ENCODE results near the gene TMEM116.
"Not testable (repeated sequence)": the region's sequence is repeated elsewhere in the genome, so short reads cannot be mapped to it uniquely, and the experiment has no call there.

Gene TMEM116

DNA sequence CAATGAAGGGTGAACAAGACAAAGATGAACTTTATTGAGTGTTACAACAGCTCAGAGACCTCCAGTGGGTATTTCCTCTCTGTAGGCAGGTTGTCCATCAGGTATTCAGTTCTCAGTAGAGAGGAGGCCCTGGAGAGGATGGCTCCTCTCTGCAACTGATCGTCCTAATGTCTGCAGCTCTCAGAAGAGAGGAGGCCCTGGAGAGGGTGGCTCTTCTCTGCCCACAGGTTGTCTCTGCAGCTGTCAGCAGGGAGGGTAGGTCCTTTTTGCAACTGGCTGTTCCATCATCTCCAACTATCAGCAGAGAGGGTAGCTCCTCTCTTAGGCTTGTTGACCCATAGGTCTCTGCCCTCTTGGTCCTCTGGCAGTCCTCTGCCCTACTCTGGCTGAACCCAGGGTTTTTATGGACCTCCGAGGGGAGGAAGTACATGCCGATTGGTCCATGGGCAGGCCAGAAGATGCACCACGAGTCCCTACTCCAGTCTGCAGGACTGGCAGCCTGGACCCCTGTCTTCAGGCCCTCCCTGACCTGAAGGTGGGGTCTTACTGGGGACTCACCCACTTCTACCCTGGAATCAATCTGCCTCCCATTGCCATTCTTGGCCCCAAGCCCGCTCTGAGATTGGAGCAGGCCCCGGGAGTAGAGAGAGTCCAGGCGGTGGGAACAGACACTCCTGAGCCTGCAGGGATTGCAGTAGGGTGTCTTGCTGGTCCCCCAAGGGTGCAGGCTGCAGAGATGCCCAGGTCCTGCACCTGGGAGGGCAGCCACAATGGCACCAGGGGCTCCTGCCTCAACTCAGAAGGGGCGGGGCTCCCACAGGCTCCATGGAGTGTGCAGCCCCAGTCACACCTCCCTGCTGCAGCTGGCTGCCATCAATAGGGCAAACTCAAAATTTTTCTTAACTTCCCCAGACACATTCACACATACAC, 2.3 kb downstream of the TMEM116 start:
- no peak overlapping the region for H3K27ac ChIP-seq

DNA sequence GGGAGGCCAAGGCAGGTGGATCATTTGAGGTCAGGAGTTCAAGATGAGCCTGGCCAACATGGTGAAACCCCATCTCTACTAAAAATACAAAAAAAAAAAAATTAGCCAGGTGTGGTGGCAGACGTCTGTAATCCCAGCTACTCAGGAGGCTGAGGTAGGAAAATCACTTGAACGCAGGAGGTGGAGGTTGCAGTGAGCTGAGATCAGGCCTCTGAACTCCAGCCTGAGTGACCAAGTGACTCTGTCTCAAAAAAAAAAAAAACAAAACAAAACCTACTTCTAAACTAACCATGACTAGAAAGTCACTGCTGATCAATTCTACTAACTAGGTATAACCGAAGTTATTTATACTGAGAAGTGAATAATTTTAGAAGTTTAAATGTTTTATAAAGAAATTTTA, 3.4 kb downstream of the TMEM116 start:
- DNase-seq (ENCODE audit: low read depth, low spot score); H3K27ac ChIP-seq: not testable (repeated sequence)

More for the DNA sequence above, 2.3 kb downstream of the TMEM116 start:
- no peak for DNase-seq (ENCODE audit: low read depth, low spot score)

DNA sequence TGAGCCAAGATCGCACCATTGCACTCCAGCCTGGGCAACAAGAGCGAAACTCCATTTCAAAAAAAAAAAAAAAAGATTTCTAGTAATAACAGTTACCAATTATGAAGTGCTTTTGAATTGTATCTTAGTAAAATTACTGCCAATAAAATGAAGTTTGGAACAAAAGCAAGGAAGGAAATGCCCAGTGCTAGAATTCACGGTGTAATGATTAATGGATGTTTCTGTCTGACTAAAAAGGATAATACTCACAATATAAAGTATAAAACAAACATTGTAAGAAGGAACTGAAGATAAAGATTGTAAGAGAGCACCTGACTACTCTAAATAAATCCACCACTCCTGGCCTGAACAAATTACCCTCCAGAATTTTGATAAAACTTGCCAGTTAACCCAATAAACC, 4.0 kb downstream of the TMEM116 start:
- no peak for DNase-seq (ENCODE audit: low read depth, low spot score)
- no peak overlapping the region for H3K27ac ChIP-seq

- H3K27ac ChIP-seq: no peak overlapping the region
- no peak for DNase-seq (ENCODE audit: low read depth, low spot score)
Observed at GRCh38 chr12:112007945-112008344, 5.0 kb downstream of the TMEM116 start.

GRCh38 chr12:112005419-112006395, 7.3 kb downstream of the TMEM116 start:
- no peak for DNase-seq (ENCODE audit: low read depth, low spot score)
- no peak overlapping the region for H3K27ac ChIP-seq

DNA sequence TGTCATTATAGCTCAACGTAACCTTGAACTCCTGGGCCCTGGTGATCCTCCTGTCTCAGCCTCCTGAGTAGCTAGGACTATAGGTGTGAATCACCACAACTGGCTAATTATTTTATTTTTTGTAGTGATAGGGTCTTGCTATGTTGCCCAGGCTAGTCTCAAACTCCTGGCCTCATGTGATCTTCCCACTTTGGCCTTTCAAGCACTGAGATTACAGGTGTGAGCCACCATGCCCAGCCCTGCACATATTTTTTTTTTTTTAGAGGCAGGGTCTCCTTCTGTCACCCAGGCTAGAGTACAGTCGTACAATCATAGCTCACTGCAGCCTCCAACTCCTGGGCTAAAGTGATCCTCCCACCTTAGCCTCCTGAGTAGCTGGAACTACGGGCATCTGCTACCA, 8.9 kb downstream of the TMEM116 start:
- no peak for DNase-seq (ENCODE audit: low read depth, low spot score)
- H3K27ac ChIP-seq: no peak overlapping the region

DNA sequence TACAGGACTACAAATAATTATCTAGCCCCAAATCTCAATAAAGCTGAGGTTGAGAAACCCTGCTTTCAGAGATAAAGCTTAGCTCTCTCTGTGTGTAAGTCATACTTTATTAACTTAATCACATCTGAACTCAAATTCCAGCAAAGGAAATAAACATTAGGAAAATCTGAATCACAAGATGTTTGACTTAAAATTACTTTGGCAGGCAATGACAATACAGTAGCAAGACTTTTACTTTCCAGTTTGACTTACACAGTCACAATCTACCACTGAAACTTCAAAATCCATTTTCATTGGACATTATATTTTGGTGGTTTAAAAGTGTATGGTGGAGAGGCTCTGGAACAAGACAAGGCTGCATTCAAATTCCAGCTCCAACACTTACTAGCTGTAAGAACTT, 11.4 kb downstream of the TMEM116 start:
- DNase-seq (ENCODE audit: low read depth, low spot score): no peak
- no peak overlapping the region for H3K27ac ChIP-seq

DNA sequence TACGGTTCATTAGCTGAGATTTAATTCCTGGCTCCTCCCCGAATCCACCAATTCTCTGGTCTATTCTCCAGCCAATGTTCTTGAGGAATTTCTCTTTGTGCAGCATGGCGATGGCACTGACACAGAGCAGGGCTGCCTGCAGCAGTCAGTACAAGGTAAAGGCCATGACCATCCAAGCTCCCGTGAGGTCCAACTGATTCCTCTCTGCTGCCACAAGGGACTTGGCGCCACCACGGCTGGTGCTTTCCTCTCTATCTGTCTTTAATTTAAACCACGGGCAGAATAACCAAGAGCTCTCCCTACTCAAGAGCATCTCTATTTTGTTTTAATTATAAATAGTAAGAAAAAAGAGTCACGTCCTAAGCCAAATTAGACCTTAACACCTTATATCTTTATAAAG, 12.1 kb downstream of the TMEM116 start:
- no peak for DNase-seq (ENCODE audit: low read depth, low spot score)
- no peak overlapping the region for H3K27ac ChIP-seq

DNA sequence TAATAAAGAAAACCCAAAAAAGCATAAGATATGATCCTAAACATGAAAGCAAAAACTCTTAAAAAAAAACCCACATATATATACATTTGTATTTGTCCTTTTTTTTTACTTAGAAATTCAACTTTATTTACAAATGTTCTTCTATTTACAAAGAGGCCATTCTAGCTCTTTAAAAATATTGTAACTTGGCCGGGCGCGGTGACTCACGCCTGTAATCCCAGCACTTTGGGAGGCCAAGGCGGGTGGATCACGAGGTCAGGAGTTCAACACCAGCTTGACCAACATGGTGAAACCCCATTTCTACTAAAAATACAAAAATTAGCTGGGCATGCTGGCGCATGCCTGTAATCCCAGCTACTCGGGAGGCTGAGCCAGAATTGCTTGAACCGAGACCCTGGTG, 13.8 kb downstream of the TMEM116 start:
- not testable (repeated sequence) for H3K27ac ChIP-seq; DNase-seq (ENCODE audit: low read depth, low spot score)

- DNase-seq (ENCODE audit: low read depth, low spot score): no peak
- no peak overlapping the region for H3K27ac ChIP-seq
Observed at GRCh38 chr12:111998015-111998414, 14.9 kb downstream of the TMEM116 start.

DNA sequence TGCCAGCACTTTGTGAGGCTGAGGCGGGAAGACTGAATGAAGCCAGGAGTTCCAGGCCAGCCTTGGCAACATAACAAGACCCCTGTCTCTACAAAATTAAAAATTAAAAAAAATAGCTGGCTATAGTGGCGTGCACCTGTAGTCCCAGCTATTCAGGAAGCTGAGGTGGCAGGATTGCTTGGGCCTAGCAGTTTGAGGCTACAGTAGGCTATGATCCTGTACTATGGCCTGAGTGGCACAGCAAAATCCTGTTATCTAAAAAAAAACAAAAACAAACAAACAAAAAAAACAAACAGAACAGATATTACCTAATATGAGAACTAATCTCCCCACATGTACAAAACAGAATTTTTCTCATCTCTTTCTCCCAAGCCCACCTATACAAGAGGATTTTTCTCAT, 15.7 kb downstream of the TMEM116 start:
- DNase-seq (ENCODE audit: low read depth, low spot score): no peak
- no peak overlapping the region for H3K27ac ChIP-seq

DNA sequence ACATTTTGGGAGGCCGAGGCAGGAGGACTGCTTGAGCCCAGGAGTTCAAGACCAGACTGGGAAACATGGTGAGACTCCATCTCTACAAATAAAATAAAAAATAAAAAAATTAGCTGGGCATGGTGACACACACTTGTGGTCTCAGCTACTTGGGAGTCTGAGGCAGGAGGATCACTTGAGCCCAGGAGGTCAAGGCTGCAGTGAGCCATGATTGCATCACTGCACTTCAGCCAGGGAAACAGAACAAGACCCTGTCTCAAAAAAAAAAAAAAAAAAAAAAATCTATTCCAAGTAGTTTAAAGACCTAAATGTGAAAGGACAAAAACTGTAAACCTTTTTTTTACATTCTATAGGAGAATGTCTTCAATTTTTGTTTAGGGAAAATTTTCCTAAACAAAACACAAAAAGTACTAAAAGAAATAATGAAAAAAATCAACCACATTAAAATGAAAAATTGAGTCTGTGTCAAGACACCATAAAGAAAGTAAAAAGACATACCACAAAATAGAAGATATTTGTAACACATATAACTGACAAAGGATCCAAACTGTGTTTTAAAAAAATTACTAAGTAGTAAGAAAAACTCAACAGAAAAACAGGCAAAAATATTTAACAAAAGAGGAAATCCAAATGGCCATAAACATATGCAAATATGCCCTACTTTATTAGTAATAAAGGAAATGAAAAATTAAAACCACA, 17.0 kb downstream of the TMEM116 start:
- no peak overlapping the region for H3K27ac ChIP-seq

DNA sequence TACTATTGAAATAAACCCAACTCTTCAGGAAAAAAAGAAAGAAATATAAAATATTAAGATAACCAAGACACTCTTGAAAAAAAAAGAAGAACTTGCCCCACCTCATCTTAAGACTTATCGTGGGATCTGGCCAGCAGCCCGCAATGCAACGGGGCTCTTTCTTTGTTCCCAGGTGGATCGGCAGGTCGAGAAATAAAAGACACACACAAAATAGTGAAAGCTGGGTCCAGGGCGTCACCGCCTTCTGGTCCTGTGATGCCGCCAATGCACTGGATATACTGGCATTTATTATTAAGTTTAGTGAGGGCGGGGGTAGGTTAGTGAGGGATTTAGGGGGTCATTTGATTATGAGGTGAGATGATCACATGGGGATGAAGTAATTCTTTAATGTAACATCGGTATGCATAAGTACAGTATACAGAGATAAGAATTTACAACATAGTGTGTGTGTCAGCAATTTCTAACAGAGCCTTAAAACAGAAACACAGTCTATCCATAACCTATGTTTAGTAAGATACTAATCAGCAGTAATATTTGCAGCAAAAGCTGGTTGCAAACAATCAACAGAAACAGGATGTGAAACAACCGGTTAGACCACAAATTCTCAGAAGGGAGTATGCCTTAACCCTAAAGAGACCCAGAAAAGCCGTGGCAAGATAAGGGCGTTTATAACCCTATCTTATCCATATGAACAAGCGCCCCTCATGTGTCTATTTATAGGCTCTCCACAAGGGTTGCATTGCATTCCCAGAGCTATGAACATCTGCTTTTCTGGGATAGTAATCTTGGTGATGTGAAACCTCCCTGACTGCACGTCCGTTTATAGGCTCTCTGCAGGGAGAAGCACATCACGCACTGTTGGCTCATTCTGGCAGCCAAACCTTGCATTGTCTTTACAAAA, 18.5 kb downstream of the TMEM116 start:
- not testable (repeated sequence) for DNase-seq (ENCODE audit: low read depth, low spot score); H3K27ac ChIP-seq

More for the DNA sequence above, 17.0 kb downstream of the TMEM116 start:
- DNase-seq (ENCODE audit: low read depth, low spot score): no peak

DNA sequence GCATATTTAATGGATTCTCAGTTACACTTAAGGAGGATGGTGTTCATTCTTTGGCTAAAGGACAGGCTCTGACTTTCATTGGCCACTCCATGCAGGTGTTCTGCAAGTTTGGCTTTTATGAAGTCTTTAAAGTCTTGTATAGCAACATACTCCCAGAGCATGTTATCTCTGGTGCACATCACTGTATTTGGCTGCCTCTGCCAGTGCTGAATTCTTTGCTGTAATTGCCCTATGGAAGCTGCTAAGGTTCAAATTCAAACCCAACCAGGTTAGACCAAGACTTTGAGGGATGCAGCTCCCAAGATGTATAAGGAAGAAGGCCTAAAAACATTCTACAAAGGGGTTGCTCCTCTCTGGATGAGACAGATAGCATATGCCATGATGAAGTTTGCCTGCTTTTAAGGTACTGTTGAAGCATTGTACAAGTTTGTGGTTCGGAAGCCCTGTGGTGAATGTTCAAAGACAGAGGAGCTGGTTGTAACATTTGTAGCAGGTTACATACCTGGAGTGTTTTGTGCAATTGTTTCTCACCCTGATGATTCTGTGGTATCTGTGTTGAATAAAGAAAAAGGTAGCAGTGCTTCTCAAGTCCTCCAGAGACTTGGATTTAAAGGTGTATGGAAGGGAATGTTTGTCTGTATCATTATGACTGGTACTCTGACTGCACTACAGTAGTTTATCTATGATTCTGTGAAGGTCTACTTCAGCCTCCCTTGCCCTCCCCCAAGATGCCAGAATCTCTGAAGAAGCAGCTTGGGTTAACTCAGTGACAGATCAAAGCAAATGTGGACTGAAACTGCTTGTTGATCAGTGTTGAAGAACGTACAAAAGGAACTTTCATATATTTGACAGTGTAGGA, 19.4 kb downstream of the TMEM116 start:
- no peak overlapping the region for H3K27ac ChIP-seq

DNA sequence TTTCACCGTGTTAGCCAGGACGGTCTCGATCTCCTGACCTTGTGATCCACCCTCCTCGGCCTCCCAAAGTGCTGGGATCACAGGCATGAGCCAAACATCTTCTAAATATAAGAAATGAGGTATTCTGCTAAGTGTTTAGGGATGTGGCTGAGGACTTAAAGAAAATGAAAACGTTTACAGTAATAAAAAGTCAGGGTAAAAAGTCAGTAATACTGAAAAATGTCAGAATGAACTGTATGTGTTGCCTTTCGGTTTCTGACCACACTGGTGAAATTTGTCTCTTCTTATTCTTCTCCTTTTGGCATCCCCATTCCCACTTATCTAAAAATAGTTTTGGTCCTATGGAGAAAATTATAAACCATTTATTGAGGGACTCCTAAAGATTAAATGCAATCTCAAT, 20.5 kb downstream of the TMEM116 start:
- no peak for DNase-seq (ENCODE audit: low read depth, low spot score)

More for the DNA sequence above, 19.4 kb downstream of the TMEM116 start:
- no peak for DNase-seq (ENCODE audit: low read depth, low spot score)

DNA sequence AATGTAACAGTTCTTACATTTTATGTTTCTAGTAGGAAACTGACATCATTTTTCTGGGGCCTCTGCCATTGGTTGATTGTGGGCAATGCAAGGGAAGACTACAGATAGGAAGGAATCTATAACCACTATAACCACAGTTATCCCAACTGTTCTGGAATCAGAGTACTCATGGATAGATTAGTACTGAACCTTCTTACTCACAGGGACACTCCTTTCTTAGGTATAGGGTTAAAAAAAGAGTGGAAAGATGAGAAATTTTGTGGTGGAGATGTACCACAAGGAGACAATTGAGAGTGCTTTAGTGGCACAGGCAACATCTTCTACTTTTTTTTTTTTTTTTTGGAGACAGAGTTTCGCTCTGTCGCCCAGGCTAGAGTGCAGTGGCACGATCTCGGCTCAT, 21.0 kb downstream of the TMEM116 start:
- H3K27ac ChIP-seq: no peak overlapping the region
- DNase-seq (ENCODE audit: low read depth, low spot score): no peak

More for the DNA sequence above, 20.5 kb downstream of the TMEM116 start:
- H3K27ac ChIP-seq: no peak overlapping the region

DNA sequence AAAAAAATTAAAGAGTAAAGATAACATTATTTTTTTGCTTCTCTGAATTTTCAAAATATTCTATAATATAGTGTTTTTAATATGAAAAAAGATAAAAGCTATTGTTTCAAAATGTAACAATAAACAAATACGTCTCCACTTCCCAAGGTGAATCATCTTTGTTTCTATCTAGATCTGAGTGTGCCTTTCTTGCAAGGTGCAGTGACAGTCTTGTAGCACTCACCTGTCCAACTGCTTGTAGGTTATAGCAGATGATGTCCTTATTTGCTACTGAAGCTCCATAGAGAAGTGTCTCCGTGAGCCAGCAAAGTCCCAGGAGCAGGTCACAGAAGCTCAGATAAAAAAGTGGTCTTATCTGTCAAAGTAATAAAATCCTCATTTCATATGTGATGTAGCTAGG, 21.4 kb downstream of the TMEM116 start:
- H3K27ac ChIP-seq: no peak overlapping the region
- DNase-seq (ENCODE audit: low read depth, low spot score): no peak

DNA sequence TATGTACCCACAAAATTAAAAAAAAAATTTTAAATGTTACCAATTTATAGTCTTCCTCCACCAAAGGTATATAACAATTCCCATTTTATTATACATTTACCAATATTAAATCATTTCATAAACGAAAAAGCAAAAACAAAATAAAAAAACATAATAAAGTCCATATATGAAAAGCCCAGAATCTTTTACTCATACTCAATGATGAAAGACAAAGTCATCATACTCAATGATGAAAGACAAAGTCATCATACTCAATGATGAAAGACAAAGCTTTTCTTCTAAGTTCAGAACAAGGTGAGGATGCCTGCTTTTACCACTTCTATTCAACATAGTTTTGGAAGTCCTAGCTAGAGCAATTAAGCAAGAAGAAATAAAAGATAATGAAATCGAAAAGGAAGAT, 28.1 kb downstream of the TMEM116 start:
- DNase-seq (ENCODE audit: low read depth, low spot score): no peak

More for the DNA sequence above, 28.1 kb downstream of the TMEM116 start:
- no peak overlapping the region for H3K27ac ChIP-seq

Measured in epithelial cell of prostate (primary cell).